ENCODE results near the gene ZNF74.
"Not testable (repeated sequence)": the region's sequence is repeated elsewhere in the genome, so short reads cannot be mapped to it uniquely, and the experiment has no call there.

The ZNF74 gene

GRCh38 chr22:20362403-20362802 lies 31.5 kb upstream of the ZNF74 start:
- H3K36me3 Mint-ChIP-seq (ENCODE audit: insufficient read depth); H3K9me3 Mint-ChIP-seq; H3K27me3 Mint-ChIP-seq; H3K4me1 Mint-ChIP-seq; H3K4me3 Mint-ChIP-seq; H3K27ac Mint-ChIP-seq (ENCODE audit: low read depth); DNase-seq (ENCODE audit: low spot score in 2 of 2); ATAC-seq (replicated peaks; ENCODE audit: extremely low read depth, poor library complexity, severe bottlenecking): not testable (repeated sequence)

- not testable (repeated sequence) for H3K4me3 Mint-ChIP-seq; H3K9me3 Mint-ChIP-seq; ATAC-seq (replicated peaks; ENCODE audit: extremely low read depth, poor library complexity, severe bottlenecking); H3K4me1 Mint-ChIP-seq; H3K36me3 Mint-ChIP-seq (ENCODE audit: insufficient read depth); DNase-seq (ENCODE audit: low spot score in 2 of 2); H3K27ac Mint-ChIP-seq (ENCODE audit: low read depth)
- H3K27me3 Mint-ChIP-seq = peaks cover 11% of the 10 kb centered on the region
These were observed 29.4 kb upstream of the ZNF74 start for GRCh38 chr22:20364335-20365260.

GRCh38 chr22:20366841-20367240 lies 27.1 kb upstream of the ZNF74 start:
- H3K27ac Mint-ChIP-seq (ENCODE audit: low read depth); H3K4me1 Mint-ChIP-seq; DNase-seq (ENCODE audit: low spot score in 2 of 2); H3K36me3 Mint-ChIP-seq (ENCODE audit: insufficient read depth); H3K9me3 Mint-ChIP-seq; ATAC-seq (replicated peaks; ENCODE audit: extremely low read depth, poor library complexity, severe bottlenecking); H3K4me3 Mint-ChIP-seq: not testable (repeated sequence)
- peaks cover 11% of the 10 kb centered on the region for H3K27me3 Mint-ChIP-seq

- DNase-seq (ENCODE audit: low spot score in 2 of 2); H3K4me1 Mint-ChIP-seq; H3K36me3 Mint-ChIP-seq (ENCODE audit: insufficient read depth); H3K27ac Mint-ChIP-seq (ENCODE audit: low read depth); H3K4me3 Mint-ChIP-seq; H3K9me3 Mint-ChIP-seq; ATAC-seq (replicated peaks; ENCODE audit: extremely low read depth, poor library complexity, severe bottlenecking): not testable (repeated sequence)
- H3K27me3 Mint-ChIP-seq = peaks cover 15% of the 10 kb centered on the region
These were observed 25.1 kb upstream of the ZNF74 start for GRCh38 chr22:20368875-20369274.

GRCh38 chr22:20371687-20372086 lies 22.3 kb upstream of the ZNF74 start:
- H3K27ac Mint-ChIP-seq (ENCODE audit: low read depth); H3K4me3 Mint-ChIP-seq; ATAC-seq (replicated peaks; ENCODE audit: extremely low read depth, poor library complexity, severe bottlenecking); H3K4me1 Mint-ChIP-seq; DNase-seq (ENCODE audit: low spot score in 2 of 2); H3K9me3 Mint-ChIP-seq; H3K36me3 Mint-ChIP-seq (ENCODE audit: insufficient read depth): not testable (repeated sequence)
- H3K27me3 Mint-ChIP-seq = peaks cover 22% of the 10 kb centered on the region

- H3K27ac Mint-ChIP-seq (ENCODE audit: low read depth); H3K4me1 Mint-ChIP-seq; H3K36me3 Mint-ChIP-seq (ENCODE audit: insufficient read depth); H3K4me3 Mint-ChIP-seq; DNase-seq (ENCODE audit: low spot score in 2 of 2); ATAC-seq (replicated peaks; ENCODE audit: extremely low read depth, poor library complexity, severe bottlenecking); H3K9me3 Mint-ChIP-seq: not testable (repeated sequence)
- peaks cover 22% of the 10 kb centered on the region for H3K27me3 Mint-ChIP-seq
These were observed 21.5 kb upstream of the ZNF74 start for GRCh38 chr22:20372406-20372854.

GRCh38 chr22:20373195-20373706 lies 20.7 kb upstream of the ZNF74 start:
- not testable (repeated sequence) for H3K4me1 Mint-ChIP-seq; ATAC-seq (replicated peaks; ENCODE audit: extremely low read depth, poor library complexity, severe bottlenecking); H3K27ac Mint-ChIP-seq (ENCODE audit: low read depth); H3K4me3 Mint-ChIP-seq; H3K9me3 Mint-ChIP-seq; H3K36me3 Mint-ChIP-seq (ENCODE audit: insufficient read depth); DNase-seq (ENCODE audit: low spot score in 2 of 2)
- H3K27me3 Mint-ChIP-seq = peaks cover 18% of the 10 kb centered on the region

- H3K4me1 Mint-ChIP-seq; H3K4me3 Mint-ChIP-seq; DNase-seq (ENCODE audit: low spot score in 2 of 2); H3K27ac Mint-ChIP-seq (ENCODE audit: low read depth); ATAC-seq (replicated peaks; ENCODE audit: extremely low read depth, poor library complexity, severe bottlenecking); H3K9me3 Mint-ChIP-seq; H3K36me3 Mint-ChIP-seq (ENCODE audit: insufficient read depth): not testable (repeated sequence)
- peaks cover 11% of the 10 kb centered on the region for H3K27me3 Mint-ChIP-seq
These were observed 19.8 kb upstream of the ZNF74 start for GRCh38 chr22:20374130-20374529.

- H3K27ac Mint-ChIP-seq (ENCODE audit: low read depth); ATAC-seq (replicated peaks; ENCODE audit: extremely low read depth, poor library complexity, severe bottlenecking); H3K36me3 Mint-ChIP-seq (ENCODE audit: insufficient read depth); H3K9me3 Mint-ChIP-seq; DNase-seq (ENCODE audit: low spot score in 2 of 2); H3K4me3 Mint-ChIP-seq; H3K4me1 Mint-ChIP-seq: not testable (repeated sequence)
- H3K27me3 Mint-ChIP-seq = peaks cover 11% of the 10 kb centered on the region
These were observed 17.7 kb upstream of the ZNF74 start for GRCh38 chr22:20376281-20376680.

GRCh38 chr22:20376983-20377382 lies 17.0 kb upstream of the ZNF74 start:
- DNase-seq (ENCODE audit: low spot score in 2 of 2); ATAC-seq (replicated peaks; ENCODE audit: extremely low read depth, poor library complexity, severe bottlenecking); H3K27ac Mint-ChIP-seq (ENCODE audit: low read depth); H3K4me1 Mint-ChIP-seq; H3K36me3 Mint-ChIP-seq (ENCODE audit: insufficient read depth); H3K4me3 Mint-ChIP-seq; H3K9me3 Mint-ChIP-seq: not testable (repeated sequence)
- peaks cover 11% of the 10 kb centered on the region for H3K27me3 Mint-ChIP-seq

GRCh38 chr22:20378110-20378509 lies 15.8 kb upstream of the ZNF74 start:
- H3K36me3 Mint-ChIP-seq (ENCODE audit: insufficient read depth) = peaks cover 2% of the 10 kb centered on the region
- H3K27me3 Mint-ChIP-seq = peaks cover 11% of the 10 kb centered on the region
- H3K27ac Mint-ChIP-seq (ENCODE audit: low read depth) = no peak overlapping the region
- no peaks in the 10 kb centered on the region for H3K4me1 Mint-ChIP-seq
- ATAC-seq (replicated peaks; ENCODE audit: extremely low read depth, poor library complexity, severe bottlenecking) (no peak), DNase-seq (ENCODE audit: low spot score in 2 of 2) (no peak)
- no peak overlapping the region for H3K4me3 Mint-ChIP-seq
- H3K9me3 Mint-ChIP-seq = peaks cover 5% of the 10 kb centered on the region

GRCh38 chr22:20378684-20379083 lies 15.3 kb upstream of the ZNF74 start:
- not testable (repeated sequence) for H3K4me3 Mint-ChIP-seq; H3K36me3 Mint-ChIP-seq (ENCODE audit: insufficient read depth); H3K9me3 Mint-ChIP-seq; ATAC-seq (replicated peaks; ENCODE audit: extremely low read depth, poor library complexity, severe bottlenecking); H3K4me1 Mint-ChIP-seq; H3K27ac Mint-ChIP-seq (ENCODE audit: low read depth); H3K27me3 Mint-ChIP-seq; DNase-seq (ENCODE audit: low spot score in 2 of 2)

GRCh38 chr22:20380486-20380885 lies 13.5 kb upstream of the ZNF74 start:
- ATAC-seq (replicated peaks; ENCODE audit: extremely low read depth, poor library complexity, severe bottlenecking) = no peak
- H3K4me1 Mint-ChIP-seq = no peaks in the 10 kb centered on the region
- no peaks in the 10 kb centered on the region for H3K36me3 Mint-ChIP-seq (ENCODE audit: insufficient read depth)
- no peak for DNase-seq (ENCODE audit: low spot score in 2 of 2)
- no peak overlapping the region for H3K4me3 Mint-ChIP-seq
- peaks cover 10% of the 10 kb centered on the region for H3K27me3 Mint-ChIP-seq
- H3K27ac Mint-ChIP-seq (ENCODE audit: low read depth) = no peak overlapping the region
- no peaks in the 10 kb centered on the region for H3K9me3 Mint-ChIP-seq

All from central memory CD8-positive, alpha-beta T cell (primary cell).